ENCODE measurements around the gene KRTAP3-1. TPM values are rescaled to one million over a fixed set of nuclear protein-coding genes. Genes with fewer than 3 reads are reported as not detected.
A peak's percentile ranks its signal among the peaks of the same experiment; 100 is the strongest.

KRTAP3-1 gene
- total RNA-seq, 1 experiment from 2014 or later, result not detected

GRCh38 chr17:40978575-40979151 is 30.3 kb downstream of the KRTAP3-1 start:
- no peak overlapping the region for H3K4me2 ChIP-seq (ENCODE audit: insufficient read depth, insufficient read length, low read length)
- no peak overlapping the region for H4K5ac ChIP-seq (ENCODE audit: insufficient read length, low read depth, low read length)
- no peaks in the 10 kb centered on the region for H3K9me3 ChIP-seq (ENCODE audit: control insufficient read depth, low read depth, low read length)
- Mint-ChIP-seq H3K27ac (peak overlapping the region in 2 of 3 experiments; percentile 47 to 92; a peak in 2 of 7 replicates), H3K4me3 (no peak overlapping the region), H3K36me3 (ENCODE audit: insufficient read depth in 1 of 3, low read depth in 3 of 3) (no peaks in the 10 kb centered on the region), H3K4me1 (peaks cover 11 to 14% of the 10 kb centered on the region in 2 experiments), H3K9me3 (no peaks in the 10 kb centered on the region), H3K27me3 (ENCODE audit: low read depth) (no peaks in the 10 kb centered on the region; the same call in 1 of the 2 replicates)
- H4K20me1 ChIP-seq (ENCODE audit: control insufficient read depth, insufficient read depth, insufficient read length), result no peaks in the 10 kb centered on the region
- H3K18ac ChIP-seq (ENCODE audit: insufficient read length, low read depth, low read length), result no peak overlapping the region
- H3K23me2 ChIP-seq (ENCODE audit: insufficient read length, low read depth, low read length, poor library complexity, severe bottlenecking), result no peaks in the 10 kb centered on the region
- no peak overlapping the region for H4K91ac ChIP-seq (ENCODE audit: insufficient read length, low read depth, low read length)
- no peak overlapping the region for H2BK120ac ChIP-seq (ENCODE audit: low read depth, low read length, poor library complexity, severe bottlenecking)
- H4K8ac ChIP-seq (replicated peaks; ENCODE audit: insufficient read length, low read depth, low read length), result no peak overlapping the region
- H2BK15ac ChIP-seq (ENCODE audit: low read depth, low read length), result no peak overlapping the region
- no peak overlapping the region for H3T11ph ChIP-seq (ENCODE audit: low read length)
- no peak overlapping the region for H3K4ac ChIP-seq (ENCODE audit: low read depth, low read length)
- no peak overlapping the region for H2AFZ ChIP-seq (ENCODE audit: low read length)
- no peak overlapping the region for H3K23ac ChIP-seq (ENCODE audit: insufficient read length, low read depth, low read length)
- no peak overlapping the region for H3K27ac ChIP-seq (ENCODE audit: insufficient read length, low read depth, low read length)
- H3K9ac ChIP-seq (ENCODE audit: extremely low read depth, insufficient read length, low read length), result no peak overlapping the region
- no peak overlapping the region; the same call in 1 of the 2 replicates for H3K14ac ChIP-seq (ENCODE audit: insufficient read depth, low read length)
- no peaks in the 10 kb centered on the region for H3K27me3 ChIP-seq (ENCODE audit: insufficient read depth, low read length)
- no peak overlapping the region for H2BK12ac ChIP-seq (ENCODE audit: insufficient read length, low read depth, low read length)
- H3K79me1 ChIP-seq (ENCODE audit: insufficient read depth, low read depth, low read length, poor library complexity, severe bottlenecking), result no peaks in the 10 kb centered on the region
- TF ChIP-seq, protein P1, sequence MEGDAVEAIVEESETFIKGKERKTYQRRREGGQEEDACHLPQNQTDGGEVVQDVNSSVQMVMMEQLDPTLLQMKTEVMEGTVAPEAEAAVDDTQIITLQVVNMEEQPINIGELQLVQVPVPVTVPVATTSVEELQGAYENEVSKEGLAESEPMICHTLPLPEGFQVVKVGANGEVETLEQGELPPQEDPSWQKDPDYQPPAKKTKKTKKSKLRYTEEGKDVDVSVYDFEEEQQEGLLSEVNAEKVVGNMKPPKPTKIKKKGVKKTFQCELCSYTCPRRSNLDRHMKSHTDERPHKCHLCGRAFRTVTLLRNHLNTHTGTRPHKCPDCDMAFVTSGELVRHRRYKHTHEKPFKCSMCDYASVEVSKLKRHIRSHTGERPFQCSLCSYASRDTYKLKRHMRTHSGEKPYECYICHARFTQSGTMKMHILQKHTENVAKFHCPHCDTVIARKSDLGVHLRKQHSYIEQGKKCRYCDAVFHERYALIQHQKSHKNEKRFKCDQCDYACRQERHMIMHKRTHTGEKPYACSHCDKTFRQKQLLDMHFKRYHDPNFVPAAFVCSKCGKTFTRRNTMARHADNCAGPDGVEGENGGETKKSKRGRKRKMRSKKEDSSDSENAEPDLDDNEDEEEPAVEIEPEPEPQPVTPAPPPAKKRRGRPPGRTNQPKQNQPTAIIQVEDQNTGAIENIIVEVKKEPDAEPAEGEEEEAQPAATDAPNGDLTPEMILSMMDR (conservative IDR thresholded peaks at IDR 0.05), result no peak
- no peak overlapping the region for H2AK5ac ChIP-seq (ENCODE audit: insufficient read length, low read length)
- H2BK5ac ChIP-seq (ENCODE audit: insufficient read length, low read length), result no peak overlapping the region
- no peak overlapping the region for H2BK20ac ChIP-seq (ENCODE audit: low read depth, low read length, poor library complexity, severe bottlenecking)
- no peaks in the 10 kb centered on the region; the same call in 1 of the 2 replicates for H3K4me1 ChIP-seq (ENCODE audit: insufficient read depth, low read length)
- no peak for DNase-seq
- no peaks in the 10 kb centered on the region for H3K79me2 ChIP-seq (ENCODE audit: insufficient read depth, low read length)
- no peak overlapping the region for H3K56ac ChIP-seq (ENCODE audit: insufficient read length, low read depth, low read length)
- no CpG with 5 or more reads among the region's 13 CpGs for WGBS (ENCODE audit: extremely low coverage, insufficient read length, low lambda C conversion rate)

Measured in H9 (cell line).